Inferior parietal cortex (tissue), 1 donor: ENCODE data around the gene BPIFB1.

Experiments used
- DNase-seq: peaks from one replicate; pipeline ENCODE4 v3.0.0-alpha.2; 2016; ENCODE audit errors: extremely low spot score

The BPIFB1 gene

GRCh38 chr20:33296206-33296605, 13.2 kb downstream of the BPIFB1 start:
- DNase-seq: no peak

- DNase-seq: no peak
These were observed 15.4 kb downstream of the BPIFB1 start for GRCh38 chr20:33298391-33298790.

- DNase-seq: peak; percentile 75
These were observed 16.1 kb downstream of the BPIFB1 start for GRCh38 chr20:33299111-33299603.

- DNase-seq: no peak
These were observed 18.3 kb downstream of the BPIFB1 start for GRCh38 chr20:33301192-33301930.

- DNase-seq: no peak
These were observed 20.6 kb downstream of the BPIFB1 start for GRCh38 chr20:33303595-33303994.

- no peak for DNase-seq
These were observed 21.0 kb downstream of the BPIFB1 start for GRCh38 chr20:33304046-33304445.

- no peak for DNase-seq
These were observed 22.6 kb downstream of the BPIFB1 start for GRCh38 chr20:33305589-33306057.

GRCh38 chr20:33306228-33306627, 23.2 kb downstream of the BPIFB1 start:
- DNase-seq: no peak

GRCh38 chr20:33306807-33307206, 23.8 kb downstream of the BPIFB1 start:
- no peak for DNase-seq

- no peak for DNase-seq
These were observed 25.7 kb downstream of the BPIFB1 start for GRCh38 chr20:33308668-33309067.

- DNase-seq: no peak
These were observed 26.6 kb downstream of the BPIFB1 start for GRCh38 chr20:33309631-33310030.

GRCh38 chr20:33310327-33310899, 27.4 kb downstream of the BPIFB1 start:
- DNase-seq: no peak

GRCh38 chr20:33311011-33311410, 28.0 kb downstream of the BPIFB1 start:
- DNase-seq: no peak

- DNase-seq: no peak
These were observed 29.0 kb downstream of the BPIFB1 start for GRCh38 chr20:33311996-33312395.

GRCh38 chr20:33312583-33312982, 29.6 kb downstream of the BPIFB1 start:
- no peak for DNase-seq

GRCh38 chr20:33313686-33314314, 30.8 kb downstream of the BPIFB1 start:
- no peak for DNase-seq

GRCh38 chr20:33316343-33316742, 33.3 kb downstream of the BPIFB1 start:
- no peak for DNase-seq

GRCh38 chr20:33316958-33317357, 33.9 kb downstream of the BPIFB1 start:
- DNase-seq: no peak

GRCh38 chr20:33317424-33318095, 34.5 kb downstream of the BPIFB1 start:
- no peak for DNase-seq

GRCh38 chr20:33318096-33318429, 35.0 kb downstream of the BPIFB1 start:
- no peak for DNase-seq

GRCh38 chr20:33320006-33320405, 37.0 kb downstream of the BPIFB1 start:
- no peak for DNase-seq

- DNase-seq: no peak
These were observed 39.4 kb downstream of the BPIFB1 start for GRCh38 chr20:33322456-33322855.
